ENCODE results near the gene MYO7A.
A peak's percentile ranks its signal among the peaks of the same experiment; 100 is the strongest.

The MYO7A gene

GRCh38 chr11:77230878-77231605, 103.0 kb downstream of the MYO7A start:
- no peak for DNase-seq

GRCh38 chr11:77231800-77232199, 103.8 kb downstream of the MYO7A start:
- DNase-seq = no peak

GRCh38 chr11:77232242-77232641, 104.2 kb downstream of the MYO7A start:
- DNase-seq = no peak

- no peak for DNase-seq
Measured at GRCh38 chr11:77233011-77233410, 105.0 kb downstream of the MYO7A start.

GRCh38 chr11:77236901-77237300, 108.9 kb downstream of the MYO7A start:
- no peak for DNase-seq

GRCh38 chr11:77244277-77245027, 116.4 kb downstream of the MYO7A start:
- DNase-seq = peak; percentile 55

- no peak for DNase-seq
Measured at GRCh38 chr11:77249427-77249826, 121.4 kb downstream of the MYO7A start.

GRCh38 chr11:77250881-77251640, 123.0 kb downstream of the MYO7A start:
- DNase-seq = no peak

GRCh38 chr11:77252555-77253270, 124.7 kb downstream of the MYO7A start:
- DNase-seq = no peak

GRCh38 chr11:77253690-77254089, 125.6 kb downstream of the MYO7A start:
- DNase-seq = no peak

GRCh38 chr11:77259641-77260040, 131.6 kb downstream of the MYO7A start:
- no peak for DNase-seq

- no peak for DNase-seq
Measured at GRCh38 chr11:77262803-77263202, 134.8 kb downstream of the MYO7A start.
